Hepatocyte (in vitro differentiated cells): ENCODE measurements around the gene NUCKS1. TPM values are rescaled to one million over a fixed set of nuclear protein-coding genes. Genes with fewer than 3 reads are reported as not detected.

Source experiments
- DNase-seq: peaks from one replicate; pipeline ENCODE4 v3.0.0-alpha.2; 2016; ENCODE audit warnings: low spot score
- H2AFZ ChIP-seq: fragments of 200-600 bp; sonication (generic); 2 replicates; pipeline ENCODE4 v1.6.0; 2016; ENCODE audit warnings: antibody characterized with exemption, mild to moderate bottlenecking
- H3K27ac ChIP-seq: fragments of 200-600 bp; sonication (generic); 2 replicates; pipeline ENCODE4 v1.5.1; 2016; ENCODE audit warnings: mild to moderate bottlenecking
- H3K27me3 ChIP-seq: fragments of 200-600 bp; sonication (generic); 2 replicates; pipeline ENCODE4 v1.6.1; 2016
- H3K36me3 ChIP-seq: fragments of 200-600 bp; sonication (generic); replicated peaks from 2 replicates; pipeline ENCODE4 v1.5.1; 2016; ENCODE audit warnings: low read depth; ENCODE audit not compliant: insufficient read depth
- H3K4me1 ChIP-seq: fragments of 200-600 bp; sonication (generic); 2 replicates; pipeline ENCODE4 v1.5.1; 2016; ENCODE audit warnings: mild to moderate bottlenecking, moderate library complexity; ENCODE audit not compliant: insufficient read depth
- H3K4me2 ChIP-seq: fragments of 200-600 bp; sonication (generic); 2 replicates; pipeline ENCODE4 v1.6.0; 2016
- H3K4me3 ChIP-seq: fragments of 200-600 bp; sonication (generic); 2 replicates; pipeline ENCODE4 v1.5.1; 2016; ENCODE audit warnings: mild to moderate bottlenecking
- H3K79me2 ChIP-seq: fragments of 200-600 bp; sonication (generic); 2 replicates; pipeline ENCODE4 v1.6.0; 2017; ENCODE audit warnings: mild to moderate bottlenecking
- H3K9me2 ChIP-seq: fragments of 200-600 bp; sonication (generic); replicated peaks from 2 replicates; pipeline ENCODE4 v1.6.0; 2017; ENCODE audit warnings: mild to moderate bottlenecking; ENCODE audit not compliant: insufficient read depth
- H3K9me3 ChIP-seq: fragments of 200-600 bp; sonication (generic); 2 replicates; pipeline ENCODE4 v1.5.1; 2016; ENCODE audit warnings: low read depth, mild to moderate bottlenecking
- H4K20me1 ChIP-seq: fragments of 200-600 bp; sonication (generic); 2 replicates; pipeline ENCODE4 v1.6.0; 2016; ENCODE audit warnings: mild to moderate bottlenecking; ENCODE audit not compliant: insufficient read depth, poor library complexity, severe bottlenecking
- EZH2 ChIP-seq: fragments of 200-600 bp; sonication (generic); IDR thresholded peaks from 2 replicates; pipeline ENCODE4 v1.6.1; 2016; ENCODE audit warnings: antibody characterized with exemption, mild to moderate bottlenecking, borderline replicate concordance
- EZH2phosphoT487 ChIP-seq: fragments of 200-600 bp; sonication (generic); IDR thresholded peaks from one replicate; pipeline ENCODE4 v1.6.1; 2018; ENCODE audit warnings: antibody characterized with exemption, mild to moderate bottlenecking, low read depth, moderate library complexity; ENCODE audit not compliant: unreplicated experiment, severe bottlenecking
- WGBS: methylation state at CpG from one replicate; pipeline ENCODE4 v1.1.6; 2016; ENCODE audit warnings: low lambda C conversion rate; ENCODE audit errors: missing lambda C conversion rate; 5-methylcytosine and 5-hydroxymethylcytosine counted together
- polyA plus RNA-seq: library from polyadenylated mRNA; unstranded; fragments of >200 nt; fragmentation: Nextera tagmentation; extraction: Ambion mirVana; gene quantifications from 2 replicates; pipeline ENCODE4 v1.2.1, GENCODE V29; 2016
- total RNA-seq: library from RNA; depleted of rRNA; stranded (reverse); fragments of >200 nt; gene quantifications from 2 replicates; pipeline ENCODE4 v1.2.3, GENCODE V29; 2014
- TF ChIP-seq, protein P1 (sequence below): fragments of 200-600 bp; sonication (generic); IDR thresholded peaks from 2 replicates; pipeline ENCODE4 v1.5.1; 2016; ENCODE audit warnings: antibody characterized with exemption, mild to moderate bottlenecking; ENCODE audit not compliant: poor library complexity

Gene NUCKS1
- total and polyA plus RNA-seq, 2 experiments from 2014 or later, result 28.4 to 143 TPM

DNA sequence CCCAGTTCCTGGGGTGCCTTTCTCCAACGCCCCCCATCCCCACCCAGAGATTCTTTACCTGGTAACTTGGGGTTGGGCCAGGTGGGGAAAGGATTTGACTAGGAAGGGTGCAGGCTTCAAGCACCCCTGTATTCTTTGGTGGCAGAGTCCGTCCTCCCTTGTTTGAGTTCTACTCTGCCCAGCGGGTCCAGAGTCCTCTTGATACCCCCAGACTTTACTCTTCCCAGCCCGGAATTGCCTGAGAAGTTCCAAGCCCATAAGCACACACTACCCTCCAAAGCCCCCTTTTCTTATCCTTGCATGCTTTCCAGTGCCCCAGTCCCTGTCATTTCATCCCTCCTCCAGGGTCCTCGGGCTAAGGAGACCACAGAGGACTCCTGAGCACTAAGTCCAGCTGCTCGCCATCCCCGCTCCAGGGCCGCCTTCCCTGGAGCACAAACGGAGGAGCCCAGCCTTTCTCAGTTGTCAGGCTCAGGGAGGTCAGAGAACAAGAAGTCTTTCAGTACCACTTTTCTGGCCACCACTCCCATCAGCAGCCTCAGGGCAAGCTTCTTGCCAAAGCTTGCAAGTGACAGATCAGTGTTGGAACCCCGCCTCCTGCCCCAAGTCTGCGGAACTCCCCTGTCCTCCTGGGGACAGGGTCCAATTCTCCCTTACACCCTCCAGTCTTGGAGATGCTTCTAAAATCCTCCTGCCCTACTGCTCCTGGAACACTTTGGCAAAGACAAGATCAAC, 81.9 kb downstream of the NUCKS1 start:
- no peaks in the 10 kb centered on the region for H3K36me3 ChIP-seq
- no peak for DNase-seq
- H3K9me3 ChIP-seq, result no peaks in the 10 kb centered on the region
- no peaks in the 10 kb centered on the region for H3K9me2 ChIP-seq
- no peaks in the 10 kb centered on the region for H4K20me1 ChIP-seq
- no peak overlapping the region for H3K4me2 ChIP-seq
- H3K4me1 ChIP-seq, result peaks cover 50% of the 10 kb centered on the region
- H3K4me3 ChIP-seq, result no peak overlapping the region
- peaks cover 32% of the 10 kb centered on the region for H3K79me2 ChIP-seq
- H3K27me3 ChIP-seq, result no peaks in the 10 kb centered on the region
- WGBS, result 88% methylated on average over 11 of the region's 11 CpGs
- TF ChIP-seq EZH2phosphoT487, result no peak
- TF ChIP-seq, protein P1, sequence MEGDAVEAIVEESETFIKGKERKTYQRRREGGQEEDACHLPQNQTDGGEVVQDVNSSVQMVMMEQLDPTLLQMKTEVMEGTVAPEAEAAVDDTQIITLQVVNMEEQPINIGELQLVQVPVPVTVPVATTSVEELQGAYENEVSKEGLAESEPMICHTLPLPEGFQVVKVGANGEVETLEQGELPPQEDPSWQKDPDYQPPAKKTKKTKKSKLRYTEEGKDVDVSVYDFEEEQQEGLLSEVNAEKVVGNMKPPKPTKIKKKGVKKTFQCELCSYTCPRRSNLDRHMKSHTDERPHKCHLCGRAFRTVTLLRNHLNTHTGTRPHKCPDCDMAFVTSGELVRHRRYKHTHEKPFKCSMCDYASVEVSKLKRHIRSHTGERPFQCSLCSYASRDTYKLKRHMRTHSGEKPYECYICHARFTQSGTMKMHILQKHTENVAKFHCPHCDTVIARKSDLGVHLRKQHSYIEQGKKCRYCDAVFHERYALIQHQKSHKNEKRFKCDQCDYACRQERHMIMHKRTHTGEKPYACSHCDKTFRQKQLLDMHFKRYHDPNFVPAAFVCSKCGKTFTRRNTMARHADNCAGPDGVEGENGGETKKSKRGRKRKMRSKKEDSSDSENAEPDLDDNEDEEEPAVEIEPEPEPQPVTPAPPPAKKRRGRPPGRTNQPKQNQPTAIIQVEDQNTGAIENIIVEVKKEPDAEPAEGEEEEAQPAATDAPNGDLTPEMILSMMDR, result no peak
- no peak for TF ChIP-seq EZH2
- no peak overlapping the region for H2AFZ ChIP-seq
- H3K27ac ChIP-seq, result no peak overlapping the region

DNA sequence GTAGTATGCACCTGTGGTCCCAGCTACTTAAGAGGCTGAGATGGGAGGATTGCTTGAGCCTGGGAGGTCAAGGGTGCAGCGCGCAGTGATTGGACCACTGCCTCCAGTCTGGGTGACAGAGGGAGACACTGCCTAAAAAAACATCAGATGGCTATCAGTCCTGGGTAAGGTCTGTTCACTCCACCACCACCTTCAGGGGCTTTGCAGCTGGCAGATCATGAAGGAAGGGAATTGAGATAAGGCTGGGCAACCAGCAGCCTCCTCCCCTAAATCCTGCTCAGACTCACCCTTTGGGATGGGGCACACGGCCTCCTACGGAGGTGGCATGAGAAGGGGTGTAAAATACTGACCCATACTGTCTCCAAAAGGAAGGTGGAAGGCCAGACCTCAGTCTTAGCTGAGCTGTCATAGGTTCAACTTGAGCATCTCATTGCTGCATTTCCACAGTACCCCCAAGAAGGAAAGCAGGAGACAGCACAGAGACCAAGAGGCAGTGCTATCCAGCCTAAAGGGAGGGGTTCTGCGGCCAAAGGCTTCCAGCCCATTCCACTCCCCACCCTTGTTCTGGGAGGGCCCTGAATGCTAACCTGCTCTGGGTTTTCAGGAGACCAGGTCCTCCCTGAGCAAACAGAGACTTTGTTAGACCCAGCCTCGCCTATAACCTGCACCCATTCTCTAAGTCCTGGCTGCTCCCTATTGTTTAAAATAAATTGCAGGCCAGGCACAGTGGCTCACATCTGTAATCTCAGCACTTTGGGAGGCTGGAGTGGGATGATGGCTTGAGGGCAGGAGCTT, 83.4 kb downstream of the NUCKS1 start:
- H4K20me1 ChIP-seq, result no peaks in the 10 kb centered on the region
- H2AFZ ChIP-seq, result no peak overlapping the region
- peaks cover 37% of the 10 kb centered on the region for H3K4me1 ChIP-seq
- WGBS, result 85% methylated on average over 6 of the region's 6 CpGs
- no peak overlapping the region for H3K27ac ChIP-seq
- no peak overlapping the region for H3K4me2 ChIP-seq
- no peak for TF ChIP-seq EZH2phosphoT487
- TF ChIP-seq, protein P1, result no peak
- no peak for TF ChIP-seq EZH2
- no peaks in the 10 kb centered on the region for H3K27me3 ChIP-seq
- no peak overlapping the region for H3K4me3 ChIP-seq
- H3K79me2 ChIP-seq, result peaks cover 32% of the 10 kb centered on the region
- no peaks in the 10 kb centered on the region for H3K36me3 ChIP-seq
- no peaks in the 10 kb centered on the region for H3K9me2 ChIP-seq
- no peaks in the 10 kb centered on the region for H3K9me3 ChIP-seq
- DNase-seq, result no peak

GRCh38 chr1:205665201-205666045, 84.6 kb downstream of the NUCKS1 start:
- H3K4me2 ChIP-seq, result no peak overlapping the region
- no peaks in the 10 kb centered on the region for H3K9me3 ChIP-seq
- H3K27me3 ChIP-seq, result no peaks in the 10 kb centered on the region
- 76% methylated on average over 8 of the region's 9 CpGs for WGBS
- no peak overlapping the region for H2AFZ ChIP-seq
- TF ChIP-seq, protein P1, result no peak
- H3K9me2 ChIP-seq, result no peaks in the 10 kb centered on the region
- DNase-seq, result no peak
- peaks cover 27% of the 10 kb centered on the region for H3K4me1 ChIP-seq
- no peak overlapping the region for H3K4me3 ChIP-seq
- H3K36me3 ChIP-seq, result no peaks in the 10 kb centered on the region
- peaks cover 23% of the 10 kb centered on the region for H3K79me2 ChIP-seq
- H4K20me1 ChIP-seq, result no peaks in the 10 kb centered on the region
- H3K27ac ChIP-seq, result no peak overlapping the region
